Measurements from ENCODE around the gene NT5C2.

Gene NT5C2

GRCh38 chr10:103049237-103049636, 143.8 kb downstream of the NT5C2 start:
- H3K27ac ChIP-seq (ENCODE audit: low read length) = no peak overlapping the region
- H2AFZ ChIP-seq (ENCODE audit: low read depth, low read length) = no peak overlapping the region
- H3K4me1 ChIP-seq (ENCODE audit: insufficient read depth, low read length) = peaks cover 17% of the 10 kb centered on the region
- ATAC-seq (ENCODE audit: insufficient read depth, low read depth) (no peak), DNase-seq (no peak)
- H3K79me2 ChIP-seq (ENCODE audit: insufficient read depth, low read length) = no peaks in the 10 kb centered on the region
- no peaks in the 10 kb centered on the region for H3K36me3 ChIP-seq (ENCODE audit: insufficient read depth, low read length)
- no peak for TF ChIP-seq EZH2 (IDR thresholded peaks at IDR 0.05; ENCODE audit: borderline replicate concordance, low read depth, low read length, severe bottlenecking)
- TF ChIP-seq, protein P1, sequence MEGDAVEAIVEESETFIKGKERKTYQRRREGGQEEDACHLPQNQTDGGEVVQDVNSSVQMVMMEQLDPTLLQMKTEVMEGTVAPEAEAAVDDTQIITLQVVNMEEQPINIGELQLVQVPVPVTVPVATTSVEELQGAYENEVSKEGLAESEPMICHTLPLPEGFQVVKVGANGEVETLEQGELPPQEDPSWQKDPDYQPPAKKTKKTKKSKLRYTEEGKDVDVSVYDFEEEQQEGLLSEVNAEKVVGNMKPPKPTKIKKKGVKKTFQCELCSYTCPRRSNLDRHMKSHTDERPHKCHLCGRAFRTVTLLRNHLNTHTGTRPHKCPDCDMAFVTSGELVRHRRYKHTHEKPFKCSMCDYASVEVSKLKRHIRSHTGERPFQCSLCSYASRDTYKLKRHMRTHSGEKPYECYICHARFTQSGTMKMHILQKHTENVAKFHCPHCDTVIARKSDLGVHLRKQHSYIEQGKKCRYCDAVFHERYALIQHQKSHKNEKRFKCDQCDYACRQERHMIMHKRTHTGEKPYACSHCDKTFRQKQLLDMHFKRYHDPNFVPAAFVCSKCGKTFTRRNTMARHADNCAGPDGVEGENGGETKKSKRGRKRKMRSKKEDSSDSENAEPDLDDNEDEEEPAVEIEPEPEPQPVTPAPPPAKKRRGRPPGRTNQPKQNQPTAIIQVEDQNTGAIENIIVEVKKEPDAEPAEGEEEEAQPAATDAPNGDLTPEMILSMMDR (IDR thresholded peaks at IDR 0.05; ENCODE audit: borderline replicate concordance, extremely low read depth, low read length, poor library complexity, severe bottlenecking) = no peak
- no peak overlapping the region for H3K4me2 ChIP-seq (ENCODE audit: insufficient read depth, low read length)
- no peaks in the 10 kb centered on the region for H3K9me3 ChIP-seq (ENCODE audit: insufficient read depth, low read length, severe bottlenecking)
- no peaks in the 10 kb centered on the region for H4K20me1 ChIP-seq (ENCODE audit: insufficient read depth, low read length)
- no peaks in the 10 kb centered on the region for H3K27me3 ChIP-seq (ENCODE audit: insufficient read depth, low read length, poor library complexity)
- H3K4me3 ChIP-seq (ENCODE audit: low read depth in 1 of 2, low read length in 2 of 2) = no peak overlapping the region
- H3K9ac ChIP-seq (ENCODE audit: low read depth, low read length) = no peak overlapping the region

GRCh38 chr10:103047381-103047780, 145.7 kb downstream of the NT5C2 start:
- no peak for TF ChIP-seq EZH2 (IDR thresholded peaks at IDR 0.05; ENCODE audit: borderline replicate concordance, low read depth, low read length, severe bottlenecking)
- TF ChIP-seq, protein P1 (IDR thresholded peaks at IDR 0.05; ENCODE audit: borderline replicate concordance, extremely low read depth, low read length, poor library complexity, severe bottlenecking) = no peak
- Histone ChIP-seq H4K20me1 (ENCODE audit: insufficient read depth, low read length) (no peaks in the 10 kb centered on the region), H3K4me3 (ENCODE audit: low read depth in 1 of 2, low read length in 2 of 2) (no peak overlapping the region), H3K9me3 (ENCODE audit: insufficient read depth, low read length, severe bottlenecking) (no peaks in the 10 kb centered on the region), H3K4me1 (ENCODE audit: insufficient read depth, low read length) (no peaks in the 10 kb centered on the region), H3K36me3 (ENCODE audit: insufficient read depth, low read length) (no peaks in the 10 kb centered on the region), H3K4me2 (ENCODE audit: insufficient read depth, low read length) (no peak overlapping the region), H3K27me3 (ENCODE audit: insufficient read depth, low read length, poor library complexity) (no peaks in the 10 kb centered on the region), H3K27ac (ENCODE audit: low read length) (no peak overlapping the region), H2AFZ (ENCODE audit: low read depth, low read length) (no peak overlapping the region), H3K9ac (ENCODE audit: low read depth, low read length) (no peak overlapping the region), H3K79me2 (ENCODE audit: insufficient read depth, low read length) (no peaks in the 10 kb centered on the region)
- DNase-seq (no peak), ATAC-seq (ENCODE audit: insufficient read depth, low read depth) (no peak)

GRCh38 chr10:103045961-103046360, 147.1 kb downstream of the NT5C2 start:
- no peaks in the 10 kb centered on the region for H3K4me1 ChIP-seq (ENCODE audit: insufficient read depth, low read length)
- DNase-seq = no peak
- no peaks in the 10 kb centered on the region for H3K9me3 ChIP-seq (ENCODE audit: insufficient read depth, low read length, severe bottlenecking)
- no peak overlapping the region for H3K27ac ChIP-seq (ENCODE audit: low read length)
- H3K4me3 ChIP-seq (ENCODE audit: low read depth in 1 of 2, low read length in 2 of 2) = no peak overlapping the region
- no peak overlapping the region for H3K4me2 ChIP-seq (ENCODE audit: insufficient read depth, low read length)
- no peak for ATAC-seq (ENCODE audit: insufficient read depth, low read depth)
- TF ChIP-seq, protein P1 (IDR thresholded peaks at IDR 0.05; ENCODE audit: borderline replicate concordance, extremely low read depth, low read length, poor library complexity, severe bottlenecking) = no peak
- no peak for TF ChIP-seq EZH2 (IDR thresholded peaks at IDR 0.05; ENCODE audit: borderline replicate concordance, low read depth, low read length, severe bottlenecking)
- H3K9ac ChIP-seq (ENCODE audit: low read depth, low read length) = no peak overlapping the region
- H4K20me1 ChIP-seq (ENCODE audit: insufficient read depth, low read length) = no peaks in the 10 kb centered on the region
- H3K27me3 ChIP-seq (ENCODE audit: insufficient read depth, low read length, poor library complexity) = no peaks in the 10 kb centered on the region
- no peaks in the 10 kb centered on the region for H3K79me2 ChIP-seq (ENCODE audit: insufficient read depth, low read length)
- H2AFZ ChIP-seq (ENCODE audit: low read depth, low read length) = no peak overlapping the region
- H3K36me3 ChIP-seq (ENCODE audit: insufficient read depth, low read length) = no peaks in the 10 kb centered on the region

GRCh38 chr10:103044942-103045489, 148.1 kb downstream of the NT5C2 start:
- no peak overlapping the region for H2AFZ ChIP-seq (ENCODE audit: low read depth, low read length)
- H3K4me2 ChIP-seq (ENCODE audit: insufficient read depth, low read length) = no peak overlapping the region

More at GRCh38 chr10:103044942-103045489, 148.1 kb downstream of the NT5C2 start:
- ATAC-seq (ENCODE audit: insufficient read depth, low read depth) = no peak
- no peak overlapping the region for H3K4me3 ChIP-seq (ENCODE audit: low read depth in 1 of 2, low read length in 2 of 2)
- no peaks in the 10 kb centered on the region for H3K79me2 ChIP-seq (ENCODE audit: insufficient read depth, low read length)
- no peak overlapping the region for H3K27ac ChIP-seq (ENCODE audit: low read length)
- H4K20me1 ChIP-seq (ENCODE audit: insufficient read depth, low read length) = no peaks in the 10 kb centered on the region
- H3K9me3 ChIP-seq (ENCODE audit: insufficient read depth, low read length, severe bottlenecking) = no peaks in the 10 kb centered on the region
- TF ChIP-seq EZH2 (IDR thresholded peaks at IDR 0.05; ENCODE audit: borderline replicate concordance, low read depth, low read length, severe bottlenecking) = no peak
- TF ChIP-seq, protein P1 (IDR thresholded peaks at IDR 0.05; ENCODE audit: borderline replicate concordance, extremely low read depth, low read length, poor library complexity, severe bottlenecking) = no peak
- no peaks in the 10 kb centered on the region for H3K27me3 ChIP-seq (ENCODE audit: insufficient read depth, low read length, poor library complexity)
- H3K4me1 ChIP-seq (ENCODE audit: insufficient read depth, low read length) = no peaks in the 10 kb centered on the region
- no peaks in the 10 kb centered on the region for H3K36me3 ChIP-seq (ENCODE audit: insufficient read depth, low read length)
- no peak overlapping the region for H3K9ac ChIP-seq (ENCODE audit: low read depth, low read length)
- no peak for DNase-seq

Data from DND-41 (cell line).